ENCODE measurements around the gene CMKLR1.

DNA sequence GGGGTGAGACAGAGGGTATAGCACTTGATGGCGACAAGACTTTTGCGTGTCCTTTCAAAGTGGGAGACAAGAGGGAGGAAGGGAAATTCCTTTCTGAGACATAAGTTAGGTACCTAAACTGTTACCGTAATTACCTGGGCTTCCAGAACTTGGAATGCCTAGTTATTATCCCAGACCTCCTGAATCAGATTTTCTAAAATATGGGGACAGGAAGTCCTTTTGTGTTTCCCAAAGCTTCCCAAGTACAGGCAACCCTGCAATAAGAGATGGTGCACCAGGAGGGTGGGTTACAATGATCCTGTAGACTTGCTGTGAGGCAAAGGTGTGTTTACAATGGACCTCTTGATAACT lies 83.9 kb downstream of the CMKLR1 start:
- no peak for TF ChIP-seq JUND (IDR thresholded peaks at IDR 0.05)
- no peak for TF ChIP-seq EZH2 (IDR thresholded peaks at IDR 0.05)
- TF ChIP-seq SRF (IDR thresholded peaks at IDR 0.05; ENCODE audit: low read depth): no peak
- no peak for TF ChIP-seq RAD21 (IDR thresholded peaks at IDR 0.05; ENCODE audit: low read depth)
- TF ChIP-seq CTCF (IDR thresholded peaks at IDR 0.05 in 2 of 3, conservative IDR thresholded peaks at IDR 0.05 in 1 of 3; ENCODE audit: borderline replicate concordance in 1 of 3, insufficient read depth in 1 of 3, low read depth in 2 of 3, low read length in 2 of 3): no peak
- TF ChIP-seq POLR2A (IDR thresholded peaks at IDR 0.05; ENCODE audit: borderline replicate concordance, extremely low read depth, insufficient read depth, insufficient read length): no peak
